NCI-H82 treated with DMSO at 0.1 percent for 48 hours (cell line): ENCODE data around the gene FDXR.
"Not testable (repeated sequence)": the region's sequence is repeated elsewhere in the genome, so short reads cannot be mapped to it uniquely, and the experiment has no call there.

Experiments used
- DNase-seq: peaks from one replicate; lab custom pipeline; 2025; ENCODE audit not compliant: unreplicated experiment; lab: John Stamatoyannopoulos, UW

Gene FDXR

GRCh38 chr17:74872313-74873036, at the start of gene FDXR:
Gene FDXR, minus strand, starts transcription at chr17:74872994. Its CDS starts 50 bp downstream, at chr17:74872944.
- no peak for DNase-seq

- DNase-seq, result no peak
Observed at GRCh38 chr17:74922172-74922571, 49.4 kb upstream of the FDXR start.

- no peak for DNase-seq
Observed at GRCh38 chr17:74921769-74922168, 49.0 kb upstream of the FDXR start.

- DNase-seq, result no peak
Observed at GRCh38 chr17:74921026-74921681, 48.4 kb upstream of the FDXR start.

- DNase-seq, result no peak
Observed at GRCh38 chr17:74920642-74921025, 47.8 kb upstream of the FDXR start.

GRCh38 chr17:74920306-74920620, 47.5 kb upstream of the FDXR start:
- no peak for DNase-seq

- DNase-seq, result no peak
Observed at GRCh38 chr17:74919440-74920305, 46.9 kb upstream of the FDXR start.

GRCh38 chr17:74918906-74919305, 46.1 kb upstream of the FDXR start:
- peak; percentile 31 for DNase-seq

GRCh38 chr17:74917430-74917829, 44.6 kb upstream of the FDXR start:
- no peak for DNase-seq

- DNase-seq, result no peak
Observed at GRCh38 chr17:74916851-74917199, 44.0 kb upstream of the FDXR start.

GRCh38 chr17:74916136-74916850, 43.5 kb upstream of the FDXR start:
- DNase-seq, result no peak

GRCh38 chr17:74911423-74911822, 38.6 kb upstream of the FDXR start:
- DNase-seq, result not testable (repeated sequence)

GRCh38 chr17:74909097-74909496, 36.3 kb upstream of the FDXR start:
- DNase-seq, result not testable (repeated sequence)

- no peak for DNase-seq
Observed at GRCh38 chr17:74907012-74907411, 34.2 kb upstream of the FDXR start.

GRCh38 chr17:74906214-74906793, 33.5 kb upstream of the FDXR start:
- DNase-seq, result not testable (repeated sequence)

- no peak for DNase-seq
Observed at GRCh38 chr17:74904687-74905409, 32.1 kb upstream of the FDXR start.

GRCh38 chr17:74903671-74904070, 30.9 kb upstream of the FDXR start:
- no peak for DNase-seq

- DNase-seq, result no peak
Observed at GRCh38 chr17:74903034-74903433, 30.2 kb upstream of the FDXR start.

GRCh38 chr17:74901353-74902135, 28.8 kb upstream of the FDXR start:
- no peak for DNase-seq

GRCh38 chr17:74900208-74900607, 27.4 kb upstream of the FDXR start:
- DNase-seq, result no peak
